GM12878 (cell line): ENCODE measurements around the gene GNAZ. TPM values are rescaled to one million over a fixed set of nuclear protein-coding genes. Genes with fewer than 3 reads are reported as not detected.

ENCODE experiments used
- ATAC-seq: fragments of 200-7000 bp; cut with Tn5 transposase; 3 replicates; pipeline ENCODE4 v1.9.1; 2020; ENCODE audit warnings: mild to moderate bottlenecking, moderate library complexity
- BruUV-seq: library from RNA; stranded (reverse); fragments of 400-500 nt; replicated peaks from 2 replicates; lab custom pipeline; 2021; lab: Mats Ljungman, UMichigan
- CTCF ChIA-PET: fragments of 300-600 bp; sonication (Branson Sonifier 250); formaldehyde crosslinking; extraction: SDS; loops from one replicate; lab custom pipeline; 2021; ENCODE audit warnings: inconsistent platforms; lab: Yijun Ruan, JAX
- POLR2A ChIA-PET: fragments of 350-600 bp; formaldehyde crosslinking; extraction: SDS; loops from one replicate; lab custom pipeline; 2021; ENCODE audit warnings: inconsistent platforms; lab: Charles Lee
- RAD21 ChIA-PET: fragments of 300-600 bp; sonication (Branson Sonifier 250); formaldehyde crosslinking; loops from one replicate; lab custom pipeline; 2023; ENCODE audit warnings: antibody characterized with exemption; ENCODE audit not compliant: unreplicated experiment; lab: Charles Lee
- SMC1A ChIA-PET: fragments of 300-600 bp; sonication (Branson Sonifier 250); formaldehyde crosslinking; loops from one replicate; lab custom pipeline; 2023; ENCODE audit not compliant: unreplicated experiment, uncharacterized antibody; lab: Charles Lee
- DNase-seq: peaks from one replicate; pipeline ENCODE4 v3.0.0-alpha.2; 2011; ENCODE audit warnings: low read depth, low spot score
- FAIRE-seq: peaks from 3 replicates; lab custom pipeline; 2011; peaks lifted over from hg19 to GRCh38; lab: Jason Lieb, UNC
- H2AFZ ChIP-seq: 2 replicates; pipeline ENCODE4 v1.6.0; 2011; ENCODE audit warnings: low read depth, low read length, control low read depth; ENCODE audit not compliant: control insufficient read depth
- H3K27ac ChIP-seq: 2 replicates; pipeline ENCODE4 v1.5.1; 2011; ENCODE audit warnings: control low read depth; ENCODE audit not compliant: control insufficient read depth, insufficient read depth
- H3K27me3 ChIP-seq, 2 experiments: replicated peaks in 1 of 2; 2 replicates each; pipeline versions ENCODE4 v1.6.0 to v1.6.1; 2011; ENCODE audit warnings: low read length in 1 of 2; ENCODE audit not compliant: control insufficient read depth in 2 of 2, insufficient read depth in 2 of 2
- H3K36me3 ChIP-seq, 2 experiments: 2 replicates each; pipeline ENCODE4 v1.5.1; 2011; ENCODE audit warnings: low read length in 1 of 2; ENCODE audit not compliant: control insufficient read depth in 2 of 2, insufficient read depth in 2 of 2
- H3K4me1 ChIP-seq: 2 replicates; pipeline ENCODE4 v1.6.1; 2011; ENCODE audit warnings: mild to moderate bottlenecking, low read length, moderate library complexity, mixed read lengths; ENCODE audit not compliant: control insufficient read depth, insufficient read depth
- H3K4me2 ChIP-seq: 2 replicates; pipeline ENCODE4 v1.6.0; 2011; ENCODE audit warnings: control low read depth; ENCODE audit not compliant: control insufficient read depth, insufficient read depth
- H3K4me3 ChIP-seq: fragments of 200-600 bp; sonication (generic); 2 replicates; pipeline ENCODE4 v1.5.1; 2016
- H3K79me2 ChIP-seq: 2 replicates; pipeline ENCODE4 v1.6.0; 2011; ENCODE audit warnings: low read length; ENCODE audit not compliant: control insufficient read depth, insufficient read depth
- H3K9ac ChIP-seq: 2 replicates; pipeline ENCODE4 v1.8.0; 2011; ENCODE audit warnings: low read length, control low read depth, mixed read lengths; ENCODE audit not compliant: control insufficient read depth, insufficient read depth
- H3K9me3 ChIP-seq: replicated peaks from 3 replicates; pipeline ENCODE4 v1.5.1; 2011; ENCODE audit warnings: mild to moderate bottlenecking, low read length; ENCODE audit not compliant: control insufficient read depth, insufficient read depth
- H4K20me1 ChIP-seq: 2 replicates; pipeline ENCODE4 v1.6.0; 2011; ENCODE audit not compliant: control insufficient read depth, insufficient read depth
- FOXM1 ChIP-seq: IDR thresholded peaks from 2 replicates; pipeline ENCODE4 v1.6.1; 2012; ENCODE audit warnings: low read depth, mild to moderate bottlenecking, inconsistent platforms, low read length, moderate library complexity
- HDAC2 ChIP-seq: fragments of 200-600 bp; sonication (generic); IDR thresholded peaks from 2 replicates; pipeline ENCODE4 v1.6.1; 2017
- JUNB ChIP-seq: IDR thresholded peaks from 2 replicates; pipeline ENCODE4 v1.6.1; 2016; ENCODE audit warnings: antibody characterized with exemption, mild to moderate bottlenecking
- ZBTB40 ChIP-seq: fragments of 450-650 bp; IDR thresholded peaks from 2 replicates; pipeline ENCODE4 v1.6.1; 2016; ENCODE audit warnings: mild to moderate bottlenecking, moderate library complexity, borderline replicate concordance
- WGBS: methylation state at CpG from one replicate; pipeline ENCODE4 v1.1.6; 2016; ENCODE audit warnings: low lambda C conversion rate; ENCODE audit not compliant: insufficient replicate concordance, insufficient coverage; ENCODE audit errors: missing lambda C conversion rate; 5-methylcytosine and 5-hydroxymethylcytosine counted together
- in situ Hi-C: fragments of 300-500 bp; cut with MboI; formaldehyde crosslinking; loops from 9 replicates; pipeline ENCODE4 v1.14.3; 2018; ENCODE audit warnings: mixed read lengths
- intact Hi-C: fragments of 100-400 bp; cut with micrococcal nuclease; formaldehyde crosslinking; loops from one replicate; pipeline ENCODE4 v1.14.2; 2022; ENCODE audit not compliant: unreplicated experiment
- polyA plus RNA-seq, 11 experiments: library from polyadenylated mRNA; depleted of rRNA in 4 of 11; unstranded in 6 of 11; stranded (reverse) in 5 of 11; fragments of >200 nt; fragmentation: Nextera tagmentation in 4 of 11; fragmentation: Illumina TruSeq in 1 of 11; extraction: Ambion mirVana in 4 of 11; extraction: Trizol in 1 of 11; gene quantifications; 1 replicate in 1 of 11; 2 replicates in 10 of 11; pipeline versions ENCODE4 v1.2.1 to v1.2.3, GENCODE V29; 2011 to 2016; ENCODE audit warnings: inconsistent platforms in 2 of 11, missing spikeins in 2 of 11, low read depth in 1 of 11
- total RNA-seq, 4 experiments: library from RNA; depleted of rRNA in 3 of 4; stranded (reverse); fragments of >200 nt in 3 of 4; fragmentation: Illumina TruSeq in 1 of 4; extraction: Trizol in 1 of 4; gene quantifications; 2 replicates each; pipeline versions ENCODE4 v1.2.1 to v1.2.3, GENCODE V29; 2013 to 2021
- TF ChIP-seq, protein P1 (sequence below): fragments of 450-650 bp; IDR thresholded peaks from 2 replicates; pipeline ENCODE4 v1.6.1; 2016; ENCODE audit warnings: mild to moderate bottlenecking
- TF ChIP-seq, protein P2 (sequence below): fragments of 450-650 bp; IDR thresholded peaks from 2 replicates; pipeline ENCODE4 v1.6.1; 2017; ENCODE audit warnings: mild to moderate bottlenecking, moderate library complexity

The GNAZ gene
- total and polyA plus RNA-seq, 10 of the 15 experiments (the other 5 are each of a cell fraction or from before 2014, with no cell fraction given), result 0.09 to 1.0 (median 0.44) TPM; not detected in 1

DNA sequence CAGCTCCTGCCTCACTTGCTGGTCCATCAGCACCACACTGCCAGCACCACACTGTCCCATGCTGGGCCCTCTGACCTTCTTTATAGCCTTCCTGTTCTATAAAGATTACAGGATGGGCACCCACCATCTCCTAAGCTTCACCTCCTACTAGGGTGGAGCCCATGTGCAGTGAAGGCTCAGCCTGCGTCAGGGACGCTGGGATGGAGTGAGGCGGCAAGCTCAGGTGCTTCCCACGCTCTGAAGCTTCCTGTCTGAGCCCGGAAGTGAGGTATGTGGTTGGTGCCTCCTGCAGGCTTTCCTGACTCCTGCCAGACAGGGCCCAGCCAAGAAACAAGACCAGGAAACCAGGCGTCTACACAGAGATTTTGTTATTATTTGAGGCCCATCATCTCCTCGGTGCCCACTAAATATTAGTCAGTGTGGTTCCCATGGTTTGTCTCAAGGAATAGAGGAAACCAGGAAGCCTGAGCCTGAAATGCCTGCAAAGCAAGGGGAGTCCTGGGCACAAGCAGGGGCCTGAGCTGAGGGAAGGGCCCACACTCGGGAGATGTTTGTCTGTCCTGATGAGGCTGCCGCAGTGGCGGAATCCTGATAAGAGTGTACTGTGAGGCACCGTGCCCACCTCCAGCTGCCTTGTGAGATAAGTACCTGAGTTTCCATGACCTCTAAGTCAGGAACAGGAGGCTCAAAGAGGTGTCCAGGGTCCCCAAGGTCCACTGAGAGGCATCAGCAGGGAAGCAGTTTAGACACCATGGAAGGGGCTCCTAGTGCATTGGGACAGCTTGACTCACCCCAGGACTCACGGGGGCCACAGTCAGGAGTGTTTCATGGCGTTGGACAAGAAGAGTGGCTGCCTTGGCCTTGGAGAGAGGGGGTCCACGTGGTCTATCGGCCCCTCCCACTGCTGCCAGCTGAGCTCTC lies 49.4 kb downstream of the GNAZ start:
- DNase-seq, result no peak
- RAD21 ChIA-PET, result interaction anchor here (13.5 kb wide), 1 partner anchor 162 kb away, joined by 281 read pairs; no protein-coding TSS in a partner anchor

More for the DNA sequence above, 49.4 kb downstream of the GNAZ start:
- H3K4me3 ChIP-seq, result no peak overlapping the region
- H3K27me3 ChIP-seq, result no peaks in the 10 kb centered on the region
- no TSS peak for BruUV-seq
- H3K4me1 ChIP-seq, result no peaks in the 10 kb centered on the region
- no peaks in the 10 kb centered on the region for H3K9me3 ChIP-seq
- intact Hi-C loops (loop anchor here (10.0 kb wide), 3 partner anchors 275 to 345 kb away; no protein-coding TSS in a partner anchor), in situ Hi-C loops (loop anchor here (5.0 to 10.0 kb wide), 2 partner anchors 267 to 335 kb away; no protein-coding TSS in a partner anchor)
- ChIA-PET POLR2A (no interaction called here), CTCF (interaction anchor here (0.9 to 13.8 kb wide), 6 partner anchors 8 to 171 kb away, joined by 3 to 211 read pairs (median 4); no protein-coding TSS in a partner anchor), SMC1A (interaction anchor here (1.1 to 7.3 kb wide), 3 partner anchors 8 to 160 kb away, joined by 3 to 82 read pairs (median 3); no protein-coding TSS in a partner anchor)
- no peak overlapping the region for H3K4me2 ChIP-seq
- peak overlapping the region; percentile 62 for H2AFZ ChIP-seq
- TF ChIP-seq JUNB (no peak), ZBTB40 (peak; percentile 41; the same call in 1 of the 2 replicates), FOXM1 (no peak), HDAC2 (no peak)
- TF ChIP-seq, protein P1, sequence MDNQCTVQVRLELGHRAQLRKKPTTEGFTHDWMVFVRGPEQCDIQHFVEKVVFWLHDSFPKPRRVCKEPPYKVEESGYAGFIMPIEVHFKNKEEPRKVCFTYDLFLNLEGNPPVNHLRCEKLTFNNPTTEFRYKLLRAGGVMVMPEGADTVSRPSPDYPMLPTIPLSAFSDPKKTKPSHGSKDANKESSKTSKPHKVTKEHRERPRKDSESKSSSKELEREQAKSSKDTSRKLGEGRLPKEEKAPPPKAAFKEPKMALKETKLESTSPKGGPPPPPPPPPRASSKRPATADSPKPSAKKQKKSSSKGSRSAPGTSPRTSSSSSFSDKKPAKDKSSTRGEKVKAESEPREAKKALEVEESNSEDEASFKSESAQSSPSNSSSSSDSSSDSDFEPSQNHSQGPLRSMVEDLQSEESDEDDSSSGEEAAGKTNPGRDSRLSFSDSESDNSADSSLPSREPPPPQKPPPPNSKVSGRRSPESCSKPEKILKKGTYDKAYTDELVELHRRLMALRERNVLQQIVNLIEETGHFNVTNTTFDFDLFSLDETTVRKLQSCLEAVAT, result no peak
- TF ChIP-seq, protein P2, sequence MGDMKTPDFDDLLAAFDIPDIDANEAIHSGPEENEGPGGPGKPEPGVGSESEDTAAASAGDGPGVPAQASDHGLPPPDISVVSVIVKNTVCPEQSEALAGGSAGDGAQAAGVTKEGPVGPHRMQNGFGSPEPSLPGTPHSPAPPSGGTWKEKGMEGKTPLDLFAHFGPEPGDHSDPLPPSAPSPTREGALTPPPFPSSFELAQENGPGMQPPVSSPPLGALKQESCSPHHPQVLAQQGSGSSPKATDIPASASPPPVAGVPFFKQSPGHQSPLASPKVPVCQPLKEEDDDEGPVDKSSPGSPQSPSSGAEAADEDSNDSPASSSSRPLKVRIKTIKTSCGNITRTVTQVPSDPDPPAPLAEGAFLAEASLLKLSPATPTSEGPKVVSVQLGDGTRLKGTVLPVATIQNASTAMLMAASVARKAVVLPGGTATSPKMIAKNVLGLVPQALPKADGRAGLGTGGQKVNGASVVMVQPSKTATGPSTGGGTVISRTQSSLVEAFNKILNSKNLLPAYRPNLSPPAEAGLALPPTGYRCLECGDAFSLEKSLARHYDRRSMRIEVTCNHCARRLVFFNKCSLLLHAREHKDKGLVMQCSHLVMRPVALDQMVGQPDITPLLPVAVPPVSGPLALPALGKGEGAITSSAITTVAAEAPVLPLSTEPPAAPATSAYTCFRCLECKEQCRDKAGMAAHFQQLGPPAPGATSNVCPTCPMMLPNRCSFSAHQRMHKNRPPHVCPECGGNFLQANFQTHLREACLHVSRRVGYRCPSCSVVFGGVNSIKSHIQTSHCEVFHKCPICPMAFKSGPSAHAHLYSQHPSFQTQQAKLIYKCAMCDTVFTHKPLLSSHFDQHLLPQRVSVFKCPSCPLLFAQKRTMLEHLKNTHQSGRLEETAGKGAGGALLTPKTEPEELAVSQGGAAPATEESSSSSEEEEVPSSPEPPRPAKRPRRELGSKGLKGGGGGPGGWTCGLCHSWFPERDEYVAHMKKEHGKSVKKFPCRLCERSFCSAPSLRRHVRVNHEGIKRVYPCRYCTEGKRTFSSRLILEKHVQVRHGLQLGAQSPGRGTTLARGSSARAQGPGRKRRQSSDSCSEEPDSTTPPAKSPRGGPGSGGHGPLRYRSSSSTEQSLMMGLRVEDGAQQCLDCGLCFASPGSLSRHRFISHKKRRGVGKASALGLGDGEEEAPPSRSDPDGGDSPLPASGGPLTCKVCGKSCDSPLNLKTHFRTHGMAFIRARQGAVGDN, result peak; percentile 38; the same call in 1 of the 2 replicates
- H3K79me2 ChIP-seq, result no peaks in the 10 kb centered on the region
- H3K36me3 ChIP-seq, result no peaks in the 10 kb centered on the region
- no peaks in the 10 kb centered on the region for H4K20me1 ChIP-seq
- no peak overlapping the region for H3K9ac ChIP-seq
- 50% methylated on average over 15 of the region's 15 CpGs for WGBS
- FAIRE-seq (no peak), ATAC-seq (peak; percentile 56)
- no peak overlapping the region for H3K27ac ChIP-seq
